Adipose tissue (tissue), 3 donors: ENCODE measurements around the gene ADCY2. TPM values are rescaled to one million over a fixed set of nuclear protein-coding genes. Genes with fewer than 3 reads are reported as not detected.
"Not testable (repeated sequence)": the region's sequence is repeated elsewhere in the genome, so short reads cannot be mapped to it uniquely, and the experiment has no call there.

Source experiments
- H3K27ac ChIP-seq: one replicate; pipeline ENCODE4 v1.5.1; 2013; ENCODE audit warnings: low read depth, low read length
- WGBS, 3 donors: extraction: QIAGEN DNeasy Blood & Tissue Kit; methylation state at CpG; one replicate each; pipeline ENCODE4 v1.1.7; 2013; 5-methylcytosine and 5-hydroxymethylcytosine counted together
- polyA plus RNA-seq, 3 donors: library from polyadenylated mRNA; stranded (reverse); fragments of 200-250 nt; gene quantifications; one replicate each; pipeline ENCODE4 v1.2.3, GENCODE V29; 2013
- donor health status: healthy with polysubstance abuse.
- donor health status: Bipolar disorder and iron deficiency.
- donor health status: healthy.

The ADCY2 gene
- polyA plus RNA-seq, 3 donors: 0.43 to 1.5 (median 0.89) TPM

- not testable (repeated sequence) for H3K27ac ChIP-seq
- WGBS, 3 donors: 70 to 72% (median 71%) methylated on average over 2 of the region's 2 CpGs
Measured at GRCh38 chr5:7423231-7423630, 27.3 kb downstream of the ADCY2 start.

- 76 to 84% (median 79%) methylated on average over 2 of the region's 2 CpGs for WGBS, 3 donors
- H3K27ac ChIP-seq: no peak overlapping the region
Measured at GRCh38 chr5:7425830-7426229, 29.9 kb downstream of the ADCY2 start.

- WGBS, 3 donors: 84 to 90% (median 90%) methylated on average over 4 of the region's 4 CpGs
- H3K27ac ChIP-seq: no peak overlapping the region
Measured at GRCh38 chr5:7426284-7426683, 30.3 kb downstream of the ADCY2 start.

GRCh38 chr5:7434914-7435313 is 39.0 kb downstream of the ADCY2 start:
- WGBS, 3 donors: 87 to 95% (median 92%) methylated on average over 6 of the region's 6 CpGs
- H3K27ac ChIP-seq: no peak overlapping the region

GRCh38 chr5:7435503-7435902 is 39.6 kb downstream of the ADCY2 start:
- H3K27ac ChIP-seq: no peak overlapping the region
- WGBS, 3 donors: 68 to 71% (median 70%) methylated on average over 3 of the region's 3 CpGs

GRCh38 chr5:7436521-7436920 is 40.6 kb downstream of the ADCY2 start:
- WGBS, 3 donors: 81 to 86% (median 83%) methylated on average over 8 of the region's 8 CpGs
- H3K27ac ChIP-seq: no peak overlapping the region

GRCh38 chr5:7437836-7438235 is 41.9 kb downstream of the ADCY2 start:
- WGBS, 3 donors: 83 to 97% (median 86%) methylated on average over 1 of the region's 1 CpG
- no peak overlapping the region for H3K27ac ChIP-seq

- no peak overlapping the region for H3K27ac ChIP-seq
- 33 to 38% (median 38%) methylated on average over 2 of the region's 2 CpGs for WGBS, 3 donors
Measured at GRCh38 chr5:7445068-7445467, 49.1 kb downstream of the ADCY2 start.

GRCh38 chr5:7445831-7446230 is 49.9 kb downstream of the ADCY2 start:
- 61 to 78% (median 74%) methylated on average over 2 of the region's 2 CpGs for WGBS, 3 donors
- no peak overlapping the region for H3K27ac ChIP-seq

GRCh38 chr5:7446913-7447312 is 51.0 kb downstream of the ADCY2 start:
- WGBS, 3 donors: 86 to 92% (median 88%) methylated on average over 8 of the region's 8 CpGs
- no peak overlapping the region for H3K27ac ChIP-seq

GRCh38 chr5:7453947-7454346 is 58.0 kb downstream of the ADCY2 start:
- no peak overlapping the region for H3K27ac ChIP-seq
- 79 to 88% (median 83%) methylated on average over 2 of the region's 2 CpGs for WGBS, 3 donors

- no peak overlapping the region for H3K27ac ChIP-seq
- 87 to 89% (median 87%) methylated on average over 2 of the region's 2 CpGs for WGBS, 3 donors
Measured at GRCh38 chr5:7456206-7456605, 60.3 kb downstream of the ADCY2 start.

GRCh38 chr5:7461371-7461770 is 65.4 kb downstream of the ADCY2 start:
- WGBS, 3 donors: 75 to 81% (median 80%) methylated on average over 1 of the region's 1 CpG
- no peak overlapping the region for H3K27ac ChIP-seq

- WGBS, 3 donors: 71 to 88% (median 79%) methylated on average over 1 of the region's 1 CpG
- H3K27ac ChIP-seq: no peak overlapping the region
Measured at GRCh38 chr5:7462758-7463157, 66.8 kb downstream of the ADCY2 start.

- H3K27ac ChIP-seq: no peak overlapping the region
- 85 to 88% (median 87%) methylated on average over 3 of the region's 3 CpGs for WGBS, 3 donors
Measured at GRCh38 chr5:7464182-7464581, 68.2 kb downstream of the ADCY2 start.

GRCh38 chr5:7467179-7467578 is 71.2 kb downstream of the ADCY2 start:
- 74 to 81% (median 78%) methylated on average over 7 of the region's 7 CpGs for WGBS, 3 donors
- no peak overlapping the region for H3K27ac ChIP-seq

- 65 to 81% (median 79%) methylated on average over 2 of the region's 2 CpGs for WGBS, 3 donors
- no peak overlapping the region for H3K27ac ChIP-seq
Measured at GRCh38 chr5:7468742-7469141, 72.8 kb downstream of the ADCY2 start.

- no peak overlapping the region for H3K27ac ChIP-seq
- 91 to 95% (median 92%) methylated on average over 1 of the region's 1 CpG for WGBS, 3 donors
Measured at GRCh38 chr5:7471710-7472109, 75.8 kb downstream of the ADCY2 start.

GRCh38 chr5:7473115-7473514 is 77.2 kb downstream of the ADCY2 start:
- no peak overlapping the region for H3K27ac ChIP-seq
- WGBS, 3 donors: 80 to 82% (median 82%) methylated on average over 2 of the region's 2 CpGs

- no peak overlapping the region for H3K27ac ChIP-seq
- 18 to 52% (median 32%) methylated on average over 1 of the region's 1 CpG for WGBS, 3 donors
Measured at GRCh38 chr5:7473668-7474215, 77.8 kb downstream of the ADCY2 start.
